Smooth muscle cell (in vitro differentiated cells): ENCODE data around the gene NKAIN1. TPM values are rescaled to one million over a fixed set of nuclear protein-coding genes. Genes with fewer than 3 reads are reported as not detected.

ENCODE experiments used
- DNase-seq: peaks from one replicate; lab custom pipeline; 2025; ENCODE audit not compliant: unreplicated experiment; lab: John Stamatoyannopoulos, UW
- H2AFZ ChIP-seq: fragments of 200-600 bp; sonication (generic); 2 replicates; pipeline ENCODE4 v1.6.0; 2016; ENCODE audit warnings: antibody characterized with exemption, low read depth, mild to moderate bottlenecking
- H3F3A ChIP-seq: fragments of 200-600 bp; sonication (generic); 2 replicates; pipeline ENCODE4 v1.6.0; 2017; ENCODE audit warnings: antibody characterized with exemption, low read depth
- H3K27ac ChIP-seq: fragments of 200-600 bp; sonication (generic); 2 replicates; pipeline ENCODE4 v1.5.1; 2016; ENCODE audit warnings: low read depth, mild to moderate bottlenecking
- H3K27me3 ChIP-seq: fragments of 200-600 bp; sonication (generic); 2 replicates; pipeline ENCODE4 v1.6.1; 2016; ENCODE audit warnings: low read depth, mild to moderate bottlenecking
- H3K36me3 ChIP-seq: fragments of 200-600 bp; sonication (generic); 2 replicates; pipeline ENCODE4 v1.5.1; 2016; ENCODE audit warnings: low read depth
- H3K4me1 ChIP-seq: fragments of 200-600 bp; sonication (generic); 2 replicates; pipeline ENCODE4 v1.5.1; 2016; ENCODE audit warnings: low read depth
- H3K4me2 ChIP-seq: fragments of 200-600 bp; sonication (generic); 2 replicates; pipeline ENCODE4 v1.6.0; 2016; ENCODE audit warnings: mild to moderate bottlenecking
- H3K4me3 ChIP-seq: fragments of 200-600 bp; sonication (generic); 2 replicates; pipeline ENCODE4 v1.5.1; 2016; ENCODE audit warnings: mild to moderate bottlenecking
- H3K79me2 ChIP-seq: fragments of 200-600 bp; sonication (generic); 2 replicates; pipeline ENCODE4 v1.6.0; 2016; ENCODE audit warnings: low read depth, mild to moderate bottlenecking
- H3K9ac ChIP-seq: fragments of 200-600 bp; sonication (generic); 2 replicates; pipeline ENCODE4 v1.6.0; 2016; ENCODE audit warnings: low read depth
- H3K9me3 ChIP-seq: fragments of 200-600 bp; sonication (generic); replicated peaks from 2 replicates; pipeline ENCODE4 v1.5.1; 2016; ENCODE audit warnings: low read depth
- H4K20me1 ChIP-seq: fragments of 200-600 bp; sonication (generic); 2 replicates; pipeline ENCODE4 v1.6.0; 2016; ENCODE audit warnings: low read depth
- WGBS: methylation state at CpG from one replicate; pipeline ENCODE4 v1.1.7; 2016; ENCODE audit warnings: low lambda C conversion rate; 5-methylcytosine and 5-hydroxymethylcytosine counted together
- polyA plus RNA-seq: library from polyadenylated mRNA; unstranded; fragments of >200 nt; fragmentation: Nextera tagmentation; extraction: Ambion mirVana; gene quantifications from 2 replicates; pipeline ENCODE4 v1.2.1, GENCODE V29; 2016
- total RNA-seq: library from RNA; depleted of rRNA; stranded (reverse); fragments of >200 nt; gene quantifications from 2 replicates; pipeline ENCODE4 v1.2.3, GENCODE V29; 2014
- TF ChIP-seq, protein P1 (sequence below): fragments of 200-600 bp; sonication (generic); IDR thresholded peaks from 2 replicates; pipeline ENCODE4 v1.5.1; 2017; ENCODE audit warnings: borderline replicate concordance, mild to moderate bottlenecking, antibody characterized with exemption; ENCODE audit not compliant: insufficient read depth, poor library complexity, severe bottlenecking

Gene NKAIN1
- total and polyA plus RNA-seq, 2 experiments from 2014 or later = 0.39 TPM; not detected in 1

DNA sequence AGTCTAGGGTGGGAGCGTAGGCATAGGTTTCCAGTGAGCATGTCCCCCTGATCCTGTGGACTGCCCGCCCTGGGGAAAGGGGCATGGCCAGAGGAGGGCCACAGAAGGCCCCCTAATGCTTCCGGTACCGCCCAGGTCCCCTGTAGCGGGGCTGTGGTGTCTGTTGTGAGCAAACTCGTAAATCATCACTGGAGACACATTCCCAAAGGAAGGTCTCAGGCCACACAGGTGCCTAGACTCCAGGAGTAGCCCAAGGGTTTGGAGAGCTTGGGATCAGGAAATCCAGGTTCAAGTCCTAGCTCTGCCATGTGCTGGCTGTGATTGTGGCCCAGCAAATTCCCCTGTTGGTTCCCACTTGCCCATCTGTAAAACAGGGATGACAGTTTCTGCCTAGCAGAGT lies 20.2 kb downstream of the NKAIN1 start:
- Histone ChIP-seq H3F3A (no peaks in the 10 kb centered on the region), H3K27me3 (no peaks in the 10 kb centered on the region), H3K36me3 (no peaks in the 10 kb centered on the region), H3K79me2 (no peaks in the 10 kb centered on the region), H3K4me2 (no peak overlapping the region), H2AFZ (no peak overlapping the region), H3K4me3 (no peak overlapping the region), H3K9me3 (no peaks in the 10 kb centered on the region), H3K9ac (no peak overlapping the region), H4K20me1 (no peaks in the 10 kb centered on the region), H3K4me1 (peaks cover 4% of the 10 kb centered on the region), H3K27ac (no peak overlapping the region)
- TF ChIP-seq, protein P1, sequence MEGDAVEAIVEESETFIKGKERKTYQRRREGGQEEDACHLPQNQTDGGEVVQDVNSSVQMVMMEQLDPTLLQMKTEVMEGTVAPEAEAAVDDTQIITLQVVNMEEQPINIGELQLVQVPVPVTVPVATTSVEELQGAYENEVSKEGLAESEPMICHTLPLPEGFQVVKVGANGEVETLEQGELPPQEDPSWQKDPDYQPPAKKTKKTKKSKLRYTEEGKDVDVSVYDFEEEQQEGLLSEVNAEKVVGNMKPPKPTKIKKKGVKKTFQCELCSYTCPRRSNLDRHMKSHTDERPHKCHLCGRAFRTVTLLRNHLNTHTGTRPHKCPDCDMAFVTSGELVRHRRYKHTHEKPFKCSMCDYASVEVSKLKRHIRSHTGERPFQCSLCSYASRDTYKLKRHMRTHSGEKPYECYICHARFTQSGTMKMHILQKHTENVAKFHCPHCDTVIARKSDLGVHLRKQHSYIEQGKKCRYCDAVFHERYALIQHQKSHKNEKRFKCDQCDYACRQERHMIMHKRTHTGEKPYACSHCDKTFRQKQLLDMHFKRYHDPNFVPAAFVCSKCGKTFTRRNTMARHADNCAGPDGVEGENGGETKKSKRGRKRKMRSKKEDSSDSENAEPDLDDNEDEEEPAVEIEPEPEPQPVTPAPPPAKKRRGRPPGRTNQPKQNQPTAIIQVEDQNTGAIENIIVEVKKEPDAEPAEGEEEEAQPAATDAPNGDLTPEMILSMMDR = no peak
- DNase-seq = no peak
- WGBS = 84% methylated on average over 6 of the region's 6 CpGs

DNA sequence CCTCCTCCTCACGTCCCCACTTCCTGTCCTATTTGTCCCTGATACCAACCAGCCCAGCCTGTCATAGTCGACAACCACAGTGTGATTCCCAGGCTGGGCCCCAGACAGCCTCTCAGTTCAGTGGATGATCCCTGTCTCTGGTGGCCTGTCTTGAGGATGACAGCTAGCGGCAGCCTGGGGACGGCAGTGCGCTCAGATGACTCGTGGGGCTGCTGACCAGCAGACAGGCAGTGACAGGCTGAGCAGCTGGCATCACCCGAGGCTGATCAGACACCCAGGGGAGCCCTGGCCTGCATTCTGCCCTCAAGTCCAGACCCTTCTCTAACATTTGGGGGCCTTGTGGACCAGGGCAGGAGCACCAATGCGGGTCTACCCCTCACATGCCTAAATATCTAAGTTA lies 21.0 kb downstream of the NKAIN1 start:
- no peaks in the 10 kb centered on the region for H3K79me2 ChIP-seq
- H3K27ac ChIP-seq = no peak overlapping the region
- no peaks in the 10 kb centered on the region for H3K27me3 ChIP-seq
- H2AFZ ChIP-seq = no peak overlapping the region
- H3K4me1 ChIP-seq = peaks cover 4% of the 10 kb centered on the region
- no peak overlapping the region for H3K4me3 ChIP-seq
- 58% methylated on average over 8 of the region's 8 CpGs for WGBS
- no peaks in the 10 kb centered on the region for H4K20me1 ChIP-seq
- no peaks in the 10 kb centered on the region for H3K36me3 ChIP-seq
- DNase-seq = no peak
- no peak overlapping the region for H3K9ac ChIP-seq
- no peak overlapping the region for H3K4me2 ChIP-seq
- no peaks in the 10 kb centered on the region for H3F3A ChIP-seq
- H3K9me3 ChIP-seq = no peaks in the 10 kb centered on the region
- TF ChIP-seq, protein P1 = no peak

GRCh38 chr1:31216016-31216415 lies 23.7 kb downstream of the NKAIN1 start:
- H3K79me2 ChIP-seq = no peaks in the 10 kb centered on the region

More at GRCh38 chr1:31216016-31216415, 23.7 kb downstream of the NKAIN1 start:
- 16% methylated on average over 10 of the region's 10 CpGs for WGBS
- no peak overlapping the region for H3K9ac ChIP-seq
- no peaks in the 10 kb centered on the region for H3F3A ChIP-seq
- peaks cover 4% of the 10 kb centered on the region for H3K4me1 ChIP-seq
- H2AFZ ChIP-seq = no peak overlapping the region
- no peak overlapping the region for H3K27ac ChIP-seq
- no peak for DNase-seq
- no peaks in the 10 kb centered on the region for H3K36me3 ChIP-seq
- no peaks in the 10 kb centered on the region for H4K20me1 ChIP-seq
- H3K4me3 ChIP-seq = no peak overlapping the region
- TF ChIP-seq, protein P1 = no peak
- H3K9me3 ChIP-seq = no peaks in the 10 kb centered on the region
- H3K4me2 ChIP-seq = peak overlapping the region; percentile 48
- no peaks in the 10 kb centered on the region for H3K27me3 ChIP-seq
